Stomach smooth muscle (tissue), 2 donors: ENCODE results near the gene HK2.
A peak's percentile ranks its signal among the peaks of the same experiment; 100 is the strongest.
"Not testable (repeated sequence)": the region's sequence is repeated elsewhere in the genome, so short reads cannot be mapped to it uniquely, and the experiment has no call there.

Source experiments
- H3K27ac ChIP-seq: one replicate; pipeline ENCODE4 v1.7.0; 2013; ENCODE audit warnings: mild to moderate bottlenecking, low read length, inconsistent platforms
- H3K27me3 ChIP-seq, 2 donors: one replicate each; pipeline ENCODE4 v1.7.0; 2013; ENCODE audit warnings: low read length in 2 of 2; ENCODE audit not compliant: insufficient read depth in 2 of 2, control insufficient read depth in 1 of 2
- H3K36me3 ChIP-seq, 2 donors: one replicate each; pipeline ENCODE4 v1.7.0; 2013; ENCODE audit warnings: low read length in 2 of 2; ENCODE audit not compliant: control insufficient read depth in 2 of 2, insufficient read depth in 2 of 2
- H3K4me1 ChIP-seq: one replicate; pipeline ENCODE4 v1.7.0; 2013; ENCODE audit warnings: low read length; ENCODE audit not compliant: control insufficient read depth, insufficient read depth
- H3K4me3 ChIP-seq, 2 donors: one replicate each; pipeline ENCODE4 v1.7.0; 2013; ENCODE audit warnings: low read length in 2 of 2
- H3K9ac ChIP-seq, 2 donors: one replicate each; pipeline ENCODE4 v1.7.0; 2013; ENCODE audit warnings: low read length in 2 of 2, mild to moderate bottlenecking in 1 of 2
- H3K9me3 ChIP-seq, 2 donors: one replicate each; pipeline ENCODE4 v1.7.0; 2013; ENCODE audit warnings: low read length in 2 of 2; ENCODE audit not compliant: control insufficient read depth in 2 of 2
- donor health status: healthy.
- donor health status: Pancreatic carcinoma.

HK2 gene

GRCh38 chr2:74849228-74849892, 15.4 kb downstream of the HK2 start:
- Histone ChIP-seq H3K27ac (peak overlapping the region; percentile 18), H3K9me3 (no peaks in the 10 kb centered on the region), H3K4me3 (no peak overlapping the region), H3K9ac (peak overlapping the region in 1 of 2 donors; percentile 14), H3K36me3 (no peaks in the 10 kb centered on the region), H3K27me3 (no peaks in the 10 kb centered on the region), H3K4me1 (peaks cover 17% of the 10 kb centered on the region)

- Histone ChIP-seq H3K4me1 (peaks cover 8% of the 10 kb centered on the region), H3K9ac (no peak overlapping the region), H3K27me3 (no peaks in the 10 kb centered on the region), H3K4me3 (no peak overlapping the region), H3K27ac (no peak overlapping the region), H3K36me3 (peaks cover 0 to 2% of the 10 kb centered on the region in 2 donors), H3K9me3 (no peaks in the 10 kb centered on the region)
These were observed 16.7 kb downstream of the HK2 start for GRCh38 chr2:74850496-74851190.

- Histone ChIP-seq H3K36me3 (peaks cover 0 to 2% of the 10 kb centered on the region in 2 donors), H3K9ac (no peak overlapping the region), H3K4me1 (peaks cover 4% of the 10 kb centered on the region), H3K27ac (no peak overlapping the region), H3K4me3 (no peak overlapping the region), H3K27me3 (no peaks in the 10 kb centered on the region), H3K9me3 (no peaks in the 10 kb centered on the region)
These were observed 17.3 kb downstream of the HK2 start for GRCh38 chr2:74851191-74851566.

- H3K9me3 ChIP-seq, H3K36me3 ChIP-seq, H3K27ac ChIP-seq, H3K9ac ChIP-seq, H3K4me1 ChIP-seq, H3K27me3 ChIP-seq, H3K4me3 ChIP-seq: not testable (repeated sequence)
These were observed 19.4 kb downstream of the HK2 start for GRCh38 chr2:74853360-74853759.

- H3K9me3 ChIP-seq, result no peaks in the 10 kb centered on the region
- H3K4me3 ChIP-seq, result no peak overlapping the region
- peaks cover 0 to 2% of the 10 kb centered on the region in 2 donors for H3K36me3 ChIP-seq
- no peak overlapping the region for H3K27ac ChIP-seq
- no peak overlapping the region for H3K9ac ChIP-seq
- H3K27me3 ChIP-seq, result no peaks in the 10 kb centered on the region
- H3K4me1 ChIP-seq, result peaks cover 4% of the 10 kb centered on the region
These were observed 20.5 kb downstream of the HK2 start for GRCh38 chr2:74854401-74854800.

GRCh38 chr2:74855114-74855707, 21.3 kb downstream of the HK2 start:
- H3K9ac ChIP-seq, H3K4me3 ChIP-seq, H3K9me3 ChIP-seq, H3K27ac ChIP-seq, H3K36me3 ChIP-seq, H3K27me3 ChIP-seq, H3K4me1 ChIP-seq: not testable (repeated sequence)

- Histone ChIP-seq H3K4me3 (no peak overlapping the region), H3K4me1 (peaks cover 4% of the 10 kb centered on the region), H3K9me3 (no peaks in the 10 kb centered on the region), H3K36me3 (peaks cover 0 to 2% of the 10 kb centered on the region in 2 donors), H3K9ac (no peak overlapping the region), H3K27ac (no peak overlapping the region), H3K27me3 (no peaks in the 10 kb centered on the region)
These were observed 22.2 kb downstream of the HK2 start for GRCh38 chr2:74856004-74856578.

- no peaks in the 10 kb centered on the region for H3K27me3 ChIP-seq
- H3K9ac ChIP-seq, result no peak overlapping the region
- H3K27ac ChIP-seq, result no peak overlapping the region
- no peak overlapping the region for H3K4me3 ChIP-seq
- H3K4me1 ChIP-seq, result peaks cover 4% of the 10 kb centered on the region
- peaks cover 0 to 2% of the 10 kb centered on the region in 2 donors for H3K36me3 ChIP-seq
- no peaks in the 10 kb centered on the region for H3K9me3 ChIP-seq
These were observed 22.7 kb downstream of the HK2 start for GRCh38 chr2:74856599-74856998.

GRCh38 chr2:74857215-74857614, 23.3 kb downstream of the HK2 start:
- H3K4me1 ChIP-seq, result no peaks in the 10 kb centered on the region

GRCh38 chr2:74857725-74858124, 23.8 kb downstream of the HK2 start:
- H3K9ac ChIP-seq, result no peak overlapping the region
- H3K36me3 ChIP-seq, result peaks cover 0 to 2% of the 10 kb centered on the region in 2 donors
- no peaks in the 10 kb centered on the region for H3K27me3 ChIP-seq
- H3K27ac ChIP-seq, result no peak overlapping the region
- H3K4me3 ChIP-seq, result no peak overlapping the region
- H3K4me1 ChIP-seq, result no peaks in the 10 kb centered on the region
- no peaks in the 10 kb centered on the region for H3K9me3 ChIP-seq

More at GRCh38 chr2:74857215-74857614, 23.3 kb downstream of the HK2 start:
- H3K36me3 ChIP-seq, result peaks cover 0 to 2% of the 10 kb centered on the region in 2 donors
- no peaks in the 10 kb centered on the region for H3K27me3 ChIP-seq
- no peaks in the 10 kb centered on the region for H3K9me3 ChIP-seq
- H3K4me3 ChIP-seq, result no peak overlapping the region
- no peak overlapping the region for H3K9ac ChIP-seq
- no peak overlapping the region for H3K27ac ChIP-seq
